IPS DF 6.9 (cell line): ENCODE results near the gene LMF1.

ENCODE experiments used
- DNase-seq: peaks from one replicate; pipeline ENCODE4 v3.0.0-alpha.2; 2013; ENCODE audit warnings: low read depth, low spot score
- H3K27ac ChIP-seq: one replicate; pipeline ENCODE4 v1.5.1; 2013; ENCODE audit warnings: low read length, control low read depth
- H3K27me3 ChIP-seq: 2 replicates; pipeline ENCODE4 v1.6.1; 2013; ENCODE audit warnings: mild to moderate bottlenecking, low read length; ENCODE audit not compliant: control insufficient read depth, insufficient read depth
- H3K36me3 ChIP-seq: 2 replicates; pipeline ENCODE4 v1.6.1; 2013; ENCODE audit warnings: low read length; ENCODE audit not compliant: control insufficient read depth, insufficient read depth
- H3K4me1 ChIP-seq: 2 replicates; pipeline ENCODE4 v1.6.1; 2013; ENCODE audit warnings: low read length; ENCODE audit not compliant: control insufficient read depth, insufficient read depth
- H3K4me3 ChIP-seq: 2 replicates; pipeline ENCODE4 v1.5.1; 2013; ENCODE audit warnings: mild to moderate bottlenecking, low read length
- H3K9me3 ChIP-seq: 2 replicates; pipeline ENCODE4 v1.6.1; 2013; ENCODE audit warnings: low read length, inconsistent platforms; ENCODE audit not compliant: control insufficient read depth, insufficient read depth
- WGBS: extraction: QIAGEN DNeasy Blood & Tissue Kit; methylation state at CpG from one replicate; pipeline ENCODE4 v1.1.7; 2013; ENCODE audit warnings: mixed read lengths, missing lambda C conversion rate; ENCODE audit not compliant: insufficient read length, insufficient coverage; 5-methylcytosine and 5-hydroxymethylcytosine counted together

The LMF1 gene

DNA sequence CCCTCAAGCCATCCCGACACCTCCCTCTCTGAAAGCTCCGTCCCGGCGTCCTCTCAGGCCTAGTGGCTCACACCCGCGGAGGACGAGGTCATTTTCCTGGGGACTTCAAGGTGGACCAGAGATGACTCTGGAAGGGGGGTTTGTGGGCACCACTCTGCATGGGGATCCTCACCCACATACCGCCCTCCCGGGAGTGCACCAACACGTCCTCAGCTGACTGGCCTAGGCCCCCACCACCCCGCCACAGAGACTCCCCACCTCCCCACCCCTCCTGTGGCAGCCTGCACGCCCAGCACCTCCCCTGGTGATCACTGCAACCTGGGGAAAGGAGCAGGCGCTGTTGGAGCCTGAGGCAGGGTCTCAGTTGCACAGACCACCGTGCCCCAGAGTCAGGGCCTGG lies 8.4 kb upstream of the LMF1 start:
- H3K36me3 ChIP-seq, result no peaks in the 10 kb centered on the region; the same call in 1 of the 2 replicates
- no peak overlapping the region for H3K27ac ChIP-seq
- H3K27me3 ChIP-seq, result peaks cover 16% of the 10 kb centered on the region; the same call in 1 of the 2 replicates
- H3K9me3 ChIP-seq, result no peaks in the 10 kb centered on the region
- no peak for DNase-seq
- no CpG with 5 or more reads among the region's 14 CpGs for WGBS
- H3K4me3 ChIP-seq, result no peak overlapping the region
- H3K4me1 ChIP-seq, result peaks cover 5% of the 10 kb centered on the region; the same call in 1 of the 2 replicates

DNA sequence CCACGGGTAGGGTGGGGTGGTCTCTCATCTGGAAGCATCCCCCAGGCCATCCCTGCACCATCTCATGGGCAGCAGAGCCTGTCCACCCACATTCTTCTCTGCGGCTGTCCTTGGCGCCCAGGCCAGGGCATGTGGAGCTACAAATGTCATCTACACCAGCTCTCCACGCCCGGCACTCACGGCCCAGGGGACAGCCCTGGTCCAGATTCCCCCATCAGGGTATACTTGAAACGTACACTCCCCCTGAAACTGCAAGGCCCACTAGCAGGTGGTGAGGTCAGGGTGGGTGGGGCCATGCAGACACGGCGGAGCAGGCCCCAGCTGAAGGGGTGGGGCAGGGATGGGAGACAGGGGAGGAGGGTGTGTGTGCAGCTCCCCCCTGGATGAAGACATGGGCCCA lies 7.6 kb upstream of the LMF1 start:
- no peaks in the 10 kb centered on the region; the same call in 1 of the 2 replicates for H3K36me3 ChIP-seq
- H3K4me3 ChIP-seq, result no peak overlapping the region
- no peaks in the 10 kb centered on the region for H3K9me3 ChIP-seq
- H3K4me1 ChIP-seq, result peaks cover 5% of the 10 kb centered on the region; the same call in 1 of the 2 replicates
- no peak overlapping the region for H3K27ac ChIP-seq
- no CpG with 5 or more reads among the region's 9 CpGs for WGBS
- no peak for DNase-seq
- H3K27me3 ChIP-seq, result peaks cover 16% of the 10 kb centered on the region; the same call in 1 of the 2 replicates

DNA sequence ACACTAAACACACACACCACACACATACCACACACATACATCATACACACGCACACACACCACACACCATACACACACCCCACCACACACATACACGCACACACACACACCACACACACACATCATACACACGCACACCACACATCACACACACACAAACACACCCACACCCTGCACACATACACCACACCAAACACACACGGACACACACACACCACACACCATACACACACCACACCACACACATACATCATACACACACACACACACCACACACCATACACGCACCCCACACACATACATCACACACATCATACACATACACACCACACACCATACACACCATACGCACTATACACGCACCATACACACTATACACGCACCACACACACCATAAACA lies 7.1 kb upstream of the LMF1 start:
- over 99% methylated on average over 8 of the region's 8 CpGs for WGBS
- no peak overlapping the region for H3K27ac ChIP-seq
- no peak for DNase-seq

DNA sequence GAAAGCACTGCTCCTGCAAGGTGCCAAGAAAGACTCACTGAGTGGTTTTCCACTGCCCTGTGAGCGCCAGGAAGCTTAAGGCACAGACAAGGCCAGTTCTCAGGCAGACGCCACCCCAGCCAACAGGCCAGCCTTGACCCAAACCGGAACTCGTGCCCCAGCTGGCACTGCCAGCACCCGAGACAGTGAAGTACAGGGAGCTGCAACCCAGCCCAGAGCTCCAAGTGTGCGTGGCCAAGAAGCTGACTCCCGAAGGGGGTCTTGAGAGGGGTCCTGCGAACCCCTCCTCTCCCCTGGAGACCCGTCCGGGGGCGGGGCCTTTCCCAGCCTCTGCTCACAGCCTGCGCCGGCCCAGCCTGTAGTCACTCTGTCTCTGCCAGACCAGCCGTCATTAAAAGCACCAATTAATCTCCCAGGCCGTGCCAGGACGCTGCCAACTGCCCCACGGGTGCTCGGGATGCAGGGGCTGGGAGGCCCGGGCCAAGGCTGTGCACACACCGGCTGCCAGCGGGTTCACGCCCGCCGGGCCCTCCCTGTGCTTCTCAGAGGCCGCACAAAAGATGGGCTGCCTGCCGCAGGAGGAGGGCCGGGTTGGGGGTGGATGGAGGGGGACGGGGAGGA lies 6.4 kb upstream of the LMF1 start:
- Histone ChIP-seq H3K36me3 (no peaks in the 10 kb centered on the region; the same call in 1 of the 2 replicates), H3K4me3 (no peak overlapping the region), H3K4me1 (peaks cover 3% of the 10 kb centered on the region; the same call in 1 of the 2 replicates), H3K27ac (no peak overlapping the region), H3K9me3 (no peaks in the 10 kb centered on the region), H3K27me3 (peaks cover 7% of the 10 kb centered on the region; the same call in 1 of the 2 replicates)
- no CpG with 5 or more reads among the region's 28 CpGs for WGBS
- no peak for DNase-seq

More for the DNA sequence above, 7.1 kb upstream of the LMF1 start:
- Histone ChIP-seq H3K27me3 (peaks cover 14% of the 10 kb centered on the region; the same call in 1 of the 2 replicates), H3K36me3 (no peaks in the 10 kb centered on the region; the same call in 1 of the 2 replicates), H3K4me3 (no peak overlapping the region), H3K9me3 (no peaks in the 10 kb centered on the region), H3K4me1 (peaks cover 5% of the 10 kb centered on the region; the same call in 1 of the 2 replicates)

DNA sequence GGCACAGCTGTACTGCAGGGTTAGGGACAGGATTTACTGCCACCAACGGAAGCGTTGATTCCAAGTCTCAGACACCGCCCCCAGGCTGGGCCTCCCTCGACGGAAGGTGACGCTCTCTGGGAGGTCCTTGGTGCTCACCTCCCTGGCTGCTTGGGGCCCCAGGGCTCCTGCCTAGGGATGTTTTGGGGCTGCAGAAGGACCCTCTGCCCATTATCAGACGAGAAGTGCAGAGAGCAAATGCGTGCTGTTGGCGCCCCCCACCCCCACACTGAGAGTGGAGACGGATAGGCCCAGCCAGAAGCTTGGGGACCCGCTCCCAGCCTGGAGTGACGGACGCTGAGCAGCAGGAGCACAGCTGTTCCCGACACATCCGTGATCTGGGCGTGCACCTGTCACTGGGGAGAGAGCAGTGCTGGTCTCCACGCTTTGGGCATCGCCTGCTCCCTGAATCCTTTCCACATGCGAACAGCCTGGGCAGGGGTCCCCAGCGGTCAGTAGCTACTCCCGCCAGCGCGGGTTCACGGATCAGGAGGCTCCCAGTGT lies 5.7 kb upstream of the LMF1 start:
- Histone ChIP-seq H3K9me3 (no peaks in the 10 kb centered on the region), H3K36me3 (no peaks in the 10 kb centered on the region; the same call in 1 of the 2 replicates), H3K4me1 (peaks cover 3% of the 10 kb centered on the region; the same call in 1 of the 2 replicates), H3K4me3 (no peak overlapping the region), H3K27ac (no peak overlapping the region), H3K27me3 (peaks cover 9% of the 10 kb centered on the region; the same call in 1 of the 2 replicates)
- no CpG with 5 or more reads among the region's 24 CpGs for WGBS
- no peak for DNase-seq

DNA sequence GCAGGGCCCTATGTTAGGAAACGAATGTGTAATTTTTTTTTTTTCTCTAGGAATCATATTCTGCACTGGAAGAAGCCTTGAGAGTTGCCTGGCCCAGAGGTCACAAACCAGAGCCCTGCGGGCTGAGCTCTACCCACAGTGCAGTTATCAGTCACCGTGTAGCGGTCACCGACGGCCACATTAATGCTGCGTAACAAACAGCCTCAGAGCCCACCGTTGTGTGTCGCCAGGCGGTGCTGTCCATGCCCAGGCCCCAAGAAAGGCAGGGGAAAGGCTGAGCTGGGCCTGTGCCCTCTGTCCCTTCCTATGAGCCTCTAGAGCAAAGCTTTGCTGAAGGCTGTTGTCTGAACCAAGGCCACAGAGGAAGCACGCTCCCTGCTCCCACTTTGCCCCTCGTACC lies 4.5 kb upstream of the LMF1 start:
- H3K4me1 ChIP-seq, result peaks cover 7% of the 10 kb centered on the region
- no CpG with 5 or more reads among the region's 12 CpGs for WGBS
- H3K36me3 ChIP-seq, result no peaks in the 10 kb centered on the region; the same call in 1 of the 2 replicates
- DNase-seq, result no peak
- H3K27me3 ChIP-seq, result peaks cover 9% of the 10 kb centered on the region; the same call in 1 of the 2 replicates
- H3K27ac ChIP-seq, result no peak overlapping the region
- no peaks in the 10 kb centered on the region for H3K9me3 ChIP-seq
- H3K4me3 ChIP-seq, result no peak overlapping the region

DNA sequence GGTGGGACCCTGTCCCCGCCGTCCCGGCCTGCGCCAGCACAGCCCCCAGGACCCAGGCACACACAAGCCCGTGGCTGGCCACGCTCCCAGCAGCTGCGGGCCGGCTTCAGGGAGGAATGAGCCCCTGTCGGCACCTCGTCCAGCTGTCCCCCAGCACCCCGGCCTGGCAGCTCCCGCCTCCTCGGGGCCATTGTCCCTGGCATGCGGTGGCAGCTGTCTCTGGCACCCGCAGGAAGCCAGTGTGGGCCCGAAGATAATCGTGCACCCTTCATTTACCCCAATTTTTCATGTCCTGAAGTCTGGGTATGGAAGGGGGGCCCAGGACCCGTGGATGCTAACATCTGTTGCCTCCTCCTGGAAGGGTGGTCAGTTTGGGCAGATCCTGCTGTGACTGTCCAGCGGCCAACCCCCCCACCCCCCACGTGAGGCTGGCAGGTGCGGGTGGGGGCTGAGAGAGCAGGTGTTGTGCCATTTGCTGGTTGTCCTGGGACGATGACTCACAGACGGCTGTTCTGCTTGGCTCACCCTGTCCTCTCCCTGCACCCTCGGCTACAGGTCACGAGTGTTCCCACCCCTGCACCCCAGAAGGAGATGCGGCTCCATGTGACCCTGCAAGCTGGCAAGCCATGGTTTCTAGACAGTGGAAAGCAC lies 4.0 kb upstream of the LMF1 start:
- Histone ChIP-seq H3K9me3 (no peaks in the 10 kb centered on the region), H3K4me3 (no peak overlapping the region), H3K27me3 (peaks cover 6% of the 10 kb centered on the region; the same call in 1 of the 2 replicates), H3K36me3 (no peaks in the 10 kb centered on the region; the same call in 1 of the 2 replicates), H3K27ac (no peak overlapping the region), H3K4me1 (peaks cover 4% of the 10 kb centered on the region)
- WGBS, result no CpG with 5 or more reads among the region's 26 CpGs
- no peak for DNase-seq

DNA sequence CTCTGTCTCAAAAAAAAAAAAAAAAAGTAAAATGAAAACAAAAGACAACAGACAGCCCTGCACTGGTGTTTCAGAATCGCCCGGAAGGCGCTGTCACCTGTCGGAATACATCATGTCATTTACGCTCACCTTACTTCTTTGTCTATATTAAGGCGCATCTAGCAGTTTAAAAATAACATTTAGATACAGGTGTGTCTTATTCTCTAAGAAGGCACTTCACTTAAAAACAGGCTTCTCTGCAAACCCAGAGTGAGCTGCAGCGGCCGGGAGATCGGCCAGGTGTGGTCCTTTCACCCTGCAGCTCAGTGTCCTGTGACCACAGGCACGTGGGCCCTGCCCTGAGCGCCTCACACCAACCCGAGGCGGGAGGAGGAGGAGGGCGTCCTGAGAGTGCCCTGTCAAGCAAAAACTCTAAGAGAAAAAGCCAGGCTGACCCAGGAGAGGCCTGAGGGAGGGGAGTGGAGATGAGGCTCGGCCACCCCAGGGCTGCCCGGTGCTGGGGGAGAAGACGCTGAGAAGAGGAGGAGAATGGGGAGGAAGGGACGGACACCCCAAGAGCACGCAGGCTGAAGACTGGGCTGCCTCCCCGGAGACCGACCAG lies 3.3 kb upstream of the LMF1 start:
- H3K36me3 ChIP-seq, result no peaks in the 10 kb centered on the region
- H3K4me3 ChIP-seq, result no peak overlapping the region
- H3K27ac ChIP-seq, result no peak overlapping the region
- peaks cover 4% of the 10 kb centered on the region; the same call in 1 of the 2 replicates for H3K4me1 ChIP-seq
- no peaks in the 10 kb centered on the region for H3K9me3 ChIP-seq
- no peak for DNase-seq
- peaks cover 2% of the 10 kb centered on the region; the same call in 1 of the 2 replicates for H3K27me3 ChIP-seq
- WGBS, result no CpG with 5 or more reads among the region's 21 CpGs

DNA sequence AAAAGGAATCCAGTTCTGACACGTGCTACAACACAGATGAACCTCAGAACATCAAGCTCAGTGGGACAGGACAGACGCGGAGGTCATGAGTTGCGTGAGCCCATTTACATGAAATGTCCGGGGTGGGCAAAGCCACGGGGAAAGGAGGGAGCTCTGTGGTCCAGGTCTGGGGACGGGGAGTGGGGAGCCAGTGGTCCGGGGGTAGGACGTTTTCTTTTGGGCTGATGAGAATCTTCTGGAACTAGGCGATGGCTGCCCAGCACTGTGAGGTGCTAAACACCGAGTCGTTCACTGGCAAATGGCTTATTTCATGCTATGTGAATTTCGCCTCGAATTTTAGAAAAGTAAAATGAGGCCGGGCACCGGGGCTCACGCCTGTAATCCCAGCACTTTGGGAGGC lies 2.6 kb upstream of the LMF1 start:
- Histone ChIP-seq H3K27me3 (peaks cover 2% of the 10 kb centered on the region; the same call in 1 of the 2 replicates), H3K36me3 (no peaks in the 10 kb centered on the region), H3K4me1 (peaks cover 4% of the 10 kb centered on the region; the same call in 1 of the 2 replicates), H3K27ac (no peak overlapping the region), H3K9me3 (no peaks in the 10 kb centered on the region), H3K4me3 (no peak overlapping the region)
- no peak for DNase-seq
- no CpG with 5 or more reads among the region's 17 CpGs for WGBS
